Measurements from ENCODE around the gene EFCAB9. TPM values are rescaled to one million over a fixed set of nuclear protein-coding genes. Genes with fewer than 3 reads are reported as not detected.

Gene EFCAB9
- total and polyA plus RNA-seq, 9 donors, result not detected

DNA sequence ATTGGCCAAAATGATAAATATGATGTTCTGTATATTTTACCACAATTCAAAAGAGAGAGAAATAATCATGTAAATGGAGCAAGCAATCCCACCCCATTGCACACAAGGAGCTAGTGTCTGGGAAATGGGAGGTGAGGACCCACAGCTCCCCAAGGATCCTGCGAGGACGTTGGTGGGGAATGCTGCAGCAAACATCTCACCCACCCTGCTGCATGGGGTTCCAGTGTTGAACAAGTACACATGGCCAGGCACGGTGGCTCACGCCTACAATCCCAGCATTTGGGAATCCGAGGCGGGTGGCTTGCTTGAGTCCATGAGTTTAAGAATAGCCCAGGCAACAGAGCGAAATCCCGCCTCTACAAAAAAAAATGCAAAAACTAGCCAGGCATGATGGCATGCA is 35.0 kb upstream of the EFCAB9 start:
- Histone ChIP-seq H3K36me3 (no peaks in the 10 kb centered on the region), H3K4me3 (no peak overlapping the region), H3K4me1 (ENCODE audit: insufficient read depth) (no peaks in the 10 kb centered on the region), H3K27me3 (no peaks in the 10 kb centered on the region), H3K27ac (no peak overlapping the region), H3K9me3 (no peaks in the 10 kb centered on the region)
- no peak for DNase-seq
- WGBS, 3 donors, result 91 to 92% (median 92%) methylated on average over 8 of the region's 8 CpGs
- intact Hi-C loops (cut with DNase I), result no loop called here
- TF ChIP-seq, protein P1, sequence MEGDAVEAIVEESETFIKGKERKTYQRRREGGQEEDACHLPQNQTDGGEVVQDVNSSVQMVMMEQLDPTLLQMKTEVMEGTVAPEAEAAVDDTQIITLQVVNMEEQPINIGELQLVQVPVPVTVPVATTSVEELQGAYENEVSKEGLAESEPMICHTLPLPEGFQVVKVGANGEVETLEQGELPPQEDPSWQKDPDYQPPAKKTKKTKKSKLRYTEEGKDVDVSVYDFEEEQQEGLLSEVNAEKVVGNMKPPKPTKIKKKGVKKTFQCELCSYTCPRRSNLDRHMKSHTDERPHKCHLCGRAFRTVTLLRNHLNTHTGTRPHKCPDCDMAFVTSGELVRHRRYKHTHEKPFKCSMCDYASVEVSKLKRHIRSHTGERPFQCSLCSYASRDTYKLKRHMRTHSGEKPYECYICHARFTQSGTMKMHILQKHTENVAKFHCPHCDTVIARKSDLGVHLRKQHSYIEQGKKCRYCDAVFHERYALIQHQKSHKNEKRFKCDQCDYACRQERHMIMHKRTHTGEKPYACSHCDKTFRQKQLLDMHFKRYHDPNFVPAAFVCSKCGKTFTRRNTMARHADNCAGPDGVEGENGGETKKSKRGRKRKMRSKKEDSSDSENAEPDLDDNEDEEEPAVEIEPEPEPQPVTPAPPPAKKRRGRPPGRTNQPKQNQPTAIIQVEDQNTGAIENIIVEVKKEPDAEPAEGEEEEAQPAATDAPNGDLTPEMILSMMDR (IDR thresholded peaks at IDR 0.05), result no peak
- TF ChIP-seq POLR2A (IDR thresholded peaks at IDR 0.05) (no peak), EP300 (IDR thresholded peaks at IDR 0.05) (no peak)

DNA sequence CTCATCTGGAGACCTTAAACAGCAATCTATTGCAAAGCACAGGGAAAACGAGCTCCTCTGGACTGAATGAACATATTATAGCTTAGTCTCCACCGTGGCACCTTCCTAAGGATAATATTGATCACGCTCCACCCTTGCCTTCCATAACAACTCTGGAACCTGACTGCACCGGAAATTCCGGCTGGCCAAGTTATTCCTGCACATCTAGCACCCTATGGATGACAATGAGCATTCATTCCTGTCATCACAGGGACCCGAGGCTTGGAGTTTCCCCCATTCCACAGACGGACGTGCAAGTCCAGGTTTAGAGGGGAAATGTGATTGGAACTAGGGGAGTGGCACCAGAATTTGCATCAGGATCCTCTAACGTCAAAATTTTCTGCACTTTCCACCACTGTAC is 33.5 kb upstream of the EFCAB9 start:
- 87 to 89% (median 88%) methylated on average over 9 of the region's 9 CpGs for WGBS, 3 donors
- H3K4me3 ChIP-seq, result no peak overlapping the region
- no peak for DNase-seq
- TF ChIP-seq, protein P1 (IDR thresholded peaks at IDR 0.05), result no peak
- TF ChIP-seq EP300 (IDR thresholded peaks at IDR 0.05) (no peak), POLR2A (IDR thresholded peaks at IDR 0.05) (no peak)
- intact Hi-C loops (cut with DNase I), result no loop called here
- H3K9me3 ChIP-seq, result no peaks in the 10 kb centered on the region
- H3K36me3 ChIP-seq, result no peaks in the 10 kb centered on the region
- H3K27me3 ChIP-seq, result no peaks in the 10 kb centered on the region
- H3K27ac ChIP-seq, result no peak overlapping the region
- no peaks in the 10 kb centered on the region for H3K4me1 ChIP-seq (ENCODE audit: insufficient read depth)

DNA sequence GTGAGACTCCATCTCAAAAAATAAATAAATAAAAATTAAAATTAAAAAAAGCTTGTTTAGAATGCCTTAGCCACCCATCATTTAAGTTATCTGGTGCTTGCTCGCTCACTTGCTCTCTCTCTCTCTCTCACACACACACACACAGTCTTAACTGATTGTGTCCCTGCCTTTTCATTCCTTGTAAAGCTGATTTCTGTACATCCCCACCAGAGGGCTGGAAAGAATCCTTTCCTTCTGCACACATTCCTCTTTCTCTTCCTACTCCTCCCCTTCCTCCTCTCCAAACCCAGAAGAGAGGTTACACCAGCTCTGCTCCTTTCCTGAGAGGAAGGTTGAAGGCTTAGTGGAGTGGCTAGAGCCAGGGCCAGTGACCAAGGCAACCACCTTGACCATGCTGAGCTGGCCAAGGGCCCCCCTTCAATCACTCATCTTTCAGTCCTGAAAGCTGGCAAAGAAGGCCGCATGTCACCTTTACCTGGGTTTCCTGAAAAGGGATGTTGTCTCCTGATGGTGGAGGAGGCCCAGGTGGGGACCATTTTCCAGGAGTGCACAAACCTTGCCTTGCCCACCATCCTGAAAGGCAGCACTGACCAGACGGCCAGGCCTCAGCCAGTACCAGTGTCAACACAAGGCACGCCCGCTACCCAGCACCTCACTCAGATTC is 31.5 kb upstream of the EFCAB9 start:
- DNase-seq, result no peak
- no peaks in the 10 kb centered on the region for H3K4me1 ChIP-seq (ENCODE audit: insufficient read depth)
- intact Hi-C loops (cut with DNase I), result no loop called here
- H3K36me3 ChIP-seq, result no peaks in the 10 kb centered on the region
- H3K27me3 ChIP-seq, result no peaks in the 10 kb centered on the region
- no peaks in the 10 kb centered on the region for H3K9me3 ChIP-seq
- 91 to 93% (median 93%) methylated on average over 5 of the region's 5 CpGs for WGBS, 3 donors
- TF ChIP-seq POLR2A (IDR thresholded peaks at IDR 0.05) (no peak), EP300 (IDR thresholded peaks at IDR 0.05) (no peak)
- TF ChIP-seq, protein P1 (IDR thresholded peaks at IDR 0.05), result no peak
- H3K4me3 ChIP-seq, result no peak overlapping the region
- no peak overlapping the region for H3K27ac ChIP-seq

DNA sequence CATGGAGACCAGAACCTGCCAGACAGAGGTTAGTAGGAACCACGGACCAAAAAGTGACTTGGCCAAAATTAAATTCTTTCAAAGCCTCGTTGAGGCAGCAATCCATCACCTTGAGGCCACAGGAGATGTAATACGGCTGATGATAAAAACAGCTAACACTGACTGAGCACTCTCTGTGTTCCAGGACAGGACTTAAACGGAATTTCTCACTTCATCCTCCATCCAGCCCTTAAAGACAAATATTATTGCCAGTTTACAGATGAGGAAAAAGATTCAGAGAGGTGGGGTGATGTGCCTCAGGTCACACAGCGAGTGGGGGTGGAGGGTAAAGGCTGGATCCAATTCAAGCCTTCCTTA is 31.0 kb upstream of the EFCAB9 start:
- no peak overlapping the region for H3K27ac ChIP-seq
- intact Hi-C loops (cut with DNase I), result no loop called here
- no peaks in the 10 kb centered on the region for H3K27me3 ChIP-seq

More for the DNA sequence above, 31.0 kb upstream of the EFCAB9 start:
- DNase-seq, result no peak
- 57 to 66% (median 64%) methylated on average over 5 of the region's 5 CpGs for WGBS, 3 donors
- no peaks in the 10 kb centered on the region for H3K9me3 ChIP-seq
- no peak overlapping the region for H3K4me3 ChIP-seq
- TF ChIP-seq EP300 (IDR thresholded peaks at IDR 0.05), result no peak
- TF ChIP-seq, protein P1 (IDR thresholded peaks at IDR 0.05), result no peak
- TF ChIP-seq POLR2A (IDR thresholded peaks at IDR 0.05), result no peak
- no peaks in the 10 kb centered on the region for H3K4me1 ChIP-seq (ENCODE audit: insufficient read depth)
- no peaks in the 10 kb centered on the region for H3K36me3 ChIP-seq

Measured in ovary (tissue), 9 donors.